Tibial artery (tissue), 4 donors: ENCODE data around the gene SEC11A.
A peak's percentile ranks its signal among the peaks of the same experiment; 100 is the strongest.

Source experiments
- DNase-seq, 2 donors: peaks; one replicate each; pipeline ENCODE4 v3.0.0-alpha.2; 2019
- H3K27ac ChIP-seq, 2 donors: fragments of 200-600 bp; sonication (generic) in 1 of 2; 1 replicate in 1 of 2; 2 replicates in 1 of 2; pipeline ENCODE4 v1.5.1; 2018 to 2019; ENCODE audit warnings: mild to moderate bottlenecking in 1 of 2
- H3K27me3 ChIP-seq, 2 donors: fragments of 200-600 bp; sonication (generic) in 1 of 2; one replicate each; pipeline versions ENCODE4 v1.5.1 to v1.6.0; 2016 to 2019
- H3K36me3 ChIP-seq, 3 donors: fragments of 200-600 bp; sonication (generic) in 2 of 3; one replicate each; pipeline ENCODE4 v1.5.1; 2016 to 2019; ENCODE audit warnings: mild to moderate bottlenecking in 2 of 3
- H3K4me1 ChIP-seq, 4 donors: fragments of 200-600 bp; sonication (generic) in 2 of 4; 1 replicate in 3 of 4; 2 replicates in 1 of 4; pipeline ENCODE4 v1.5.1; 2016 to 2019
- H3K4me3 ChIP-seq, 2 donors: fragments of 200-600 bp; sonication (generic) in 1 of 2; 1 replicate in 1 of 2; 2 replicates in 1 of 2; pipeline ENCODE4 v1.5.1; 2018 to 2019; ENCODE audit warnings: mild to moderate bottlenecking in 2 of 2
- H3K9me3 ChIP-seq, 3 donors: fragments of 200-600 bp; sonication (generic) in 1 of 3; one replicate each; pipeline ENCODE4 v1.5.1; 2016 to 2019
- intact Hi-C: fragments of 100-400 bp; cut with DNase I; formaldehyde crosslinking; loops from one replicate; pipeline ENCODE4 v1.15.0; 2023; ENCODE audit warnings: low total_unique reads
- TF ChIP-seq, protein P1 (sequence below), 2 experiments: fragments of 200-600 bp in 1 of 2; fragments of 450-650 bp in 1 of 2; IDR thresholded peaks; one replicate each; pipeline ENCODE4 v1.5.1; 2017 to 2019; ENCODE audit warnings: antibody characterized with exemption in 2 of 2, mild to moderate bottlenecking in 1 of 2, moderate library complexity in 1 of 2

The SEC11A gene

DNA sequence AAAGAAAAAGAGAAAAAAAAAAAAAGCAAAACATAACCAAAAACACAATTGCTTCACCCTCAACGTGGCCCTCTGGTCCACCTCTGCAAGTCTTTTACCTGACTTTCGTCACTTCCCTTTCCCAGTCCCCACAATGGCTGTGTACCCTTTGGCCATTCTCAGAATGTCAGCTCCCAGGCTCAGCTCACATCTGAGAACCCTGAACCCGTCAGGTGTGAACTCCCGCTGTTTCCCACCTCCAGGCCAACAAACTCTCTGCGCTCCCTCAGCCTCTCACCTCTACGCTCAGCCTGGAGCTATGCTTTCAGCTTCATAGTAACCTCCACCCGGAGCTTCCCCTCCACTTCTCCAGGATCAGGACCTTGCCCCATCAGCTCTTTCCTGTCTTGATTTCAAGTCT, 91.6 kb downstream of the SEC11A start:
- no peak overlapping the region for H3K27ac ChIP-seq
- DNase-seq = no peak
- H3K36me3 ChIP-seq = peaks cover 26 to 57% (median 40%) of the 10 kb centered on the region in 3 donors
- TF ChIP-seq, protein P1, sequence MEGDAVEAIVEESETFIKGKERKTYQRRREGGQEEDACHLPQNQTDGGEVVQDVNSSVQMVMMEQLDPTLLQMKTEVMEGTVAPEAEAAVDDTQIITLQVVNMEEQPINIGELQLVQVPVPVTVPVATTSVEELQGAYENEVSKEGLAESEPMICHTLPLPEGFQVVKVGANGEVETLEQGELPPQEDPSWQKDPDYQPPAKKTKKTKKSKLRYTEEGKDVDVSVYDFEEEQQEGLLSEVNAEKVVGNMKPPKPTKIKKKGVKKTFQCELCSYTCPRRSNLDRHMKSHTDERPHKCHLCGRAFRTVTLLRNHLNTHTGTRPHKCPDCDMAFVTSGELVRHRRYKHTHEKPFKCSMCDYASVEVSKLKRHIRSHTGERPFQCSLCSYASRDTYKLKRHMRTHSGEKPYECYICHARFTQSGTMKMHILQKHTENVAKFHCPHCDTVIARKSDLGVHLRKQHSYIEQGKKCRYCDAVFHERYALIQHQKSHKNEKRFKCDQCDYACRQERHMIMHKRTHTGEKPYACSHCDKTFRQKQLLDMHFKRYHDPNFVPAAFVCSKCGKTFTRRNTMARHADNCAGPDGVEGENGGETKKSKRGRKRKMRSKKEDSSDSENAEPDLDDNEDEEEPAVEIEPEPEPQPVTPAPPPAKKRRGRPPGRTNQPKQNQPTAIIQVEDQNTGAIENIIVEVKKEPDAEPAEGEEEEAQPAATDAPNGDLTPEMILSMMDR (IDR thresholded peaks at IDR 0.05) = no peak
- intact Hi-C loops = no loop called here
- no peak overlapping the region for H3K4me3 ChIP-seq
- no peaks in the 10 kb centered on the region for H3K27me3 ChIP-seq
- H3K4me1 ChIP-seq = no peaks in the 10 kb centered on the region
- peaks cover 0 to 20% (median 18%) of the 10 kb centered on the region in 3 donors for H3K9me3 ChIP-seq

DNA sequence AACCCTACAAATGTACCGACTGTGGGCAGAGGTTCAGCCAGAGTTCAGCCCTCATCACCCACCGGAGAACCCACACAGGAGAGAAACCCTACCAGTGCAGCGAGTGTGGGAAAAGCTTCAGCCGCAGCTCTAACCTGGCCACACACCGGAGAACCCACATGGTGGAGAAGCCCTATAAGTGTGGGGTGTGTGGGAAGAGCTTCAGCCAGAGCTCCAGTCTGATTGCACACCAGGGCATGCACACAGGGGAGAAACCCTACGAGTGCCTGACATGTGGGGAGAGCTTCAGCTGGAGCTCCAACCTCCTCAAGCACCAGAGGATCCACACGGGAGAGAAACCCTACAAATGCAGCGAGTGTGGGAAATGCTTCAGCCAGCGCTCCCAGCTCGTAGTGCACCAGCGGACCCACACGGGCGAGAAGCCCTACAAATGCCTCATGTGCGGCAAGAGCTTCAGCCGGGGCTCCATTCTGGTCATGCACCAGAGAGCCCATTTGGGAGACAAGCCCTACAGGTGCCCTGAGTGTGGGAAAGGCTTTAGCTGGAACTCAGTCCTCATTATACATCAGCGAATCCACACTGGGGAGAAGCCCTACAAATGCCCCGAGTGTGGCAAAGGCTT, 94.5 kb downstream of the SEC11A start:
- TF ChIP-seq, protein P1 (IDR thresholded peaks at IDR 0.05) = no peak
- Histone ChIP-seq H3K27ac (no peak overlapping the region), H3K4me3 (no peak overlapping the region), H3K36me3 (peaks cover 26 to 56% (median 35%) of the 10 kb centered on the region in 3 donors), H3K9me3 (peaks cover 0 to 20% (median 18%) of the 10 kb centered on the region in 3 donors), H3K27me3 (no peaks in the 10 kb centered on the region), H3K4me1 (no peaks in the 10 kb centered on the region)
- intact Hi-C loops = no loop called here
- DNase-seq = peak in 1 of 2 donors; percentile 45

DNA sequence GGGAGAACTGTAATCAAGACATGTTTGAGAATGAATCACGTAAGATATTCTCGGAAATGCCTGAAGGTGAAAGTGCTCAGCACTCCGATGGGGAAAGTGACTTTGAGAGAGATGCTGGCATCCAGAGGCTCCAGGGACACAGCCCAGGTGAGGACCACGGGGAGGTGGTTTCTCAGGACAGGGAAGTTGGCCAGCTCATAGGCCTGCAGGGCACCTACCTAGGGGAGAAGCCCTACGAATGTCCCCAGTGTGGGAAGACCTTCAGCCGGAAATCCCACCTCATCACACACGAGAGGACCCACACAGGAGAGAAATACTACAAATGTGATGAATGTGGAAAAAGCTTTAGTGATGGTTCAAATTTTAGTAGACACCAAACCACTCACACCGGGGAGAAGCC, 95.3 kb downstream of the SEC11A start:
- no peaks in the 10 kb centered on the region for H3K4me1 ChIP-seq
- H3K36me3 ChIP-seq = peaks cover 26 to 48% (median 35%) of the 10 kb centered on the region in 3 donors
- no peak overlapping the region for H3K4me3 ChIP-seq
- no peak overlapping the region for H3K27ac ChIP-seq
- H3K9me3 ChIP-seq = peaks cover 0 to 20% (median 18%) of the 10 kb centered on the region in 3 donors
- no peaks in the 10 kb centered on the region for H3K27me3 ChIP-seq
- TF ChIP-seq, protein P1 (IDR thresholded peaks at IDR 0.05) = no peak
- intact Hi-C loops = no loop called here
- peak in 1 of 2 donors; percentile 20 for DNase-seq
